ENCODE results near the gene AZGP1. TPM values are rescaled to one million over a fixed set of nuclear protein-coding genes. Genes with fewer than 3 reads are reported as not detected.
"Not testable (repeated sequence)": the region's sequence is repeated elsewhere in the genome, so short reads cannot be mapped to it uniquely, and the experiment has no call there.

The AZGP1 gene
- total RNA-seq, 1 donor from 2014 or later = 1.6 TPM

DNA sequence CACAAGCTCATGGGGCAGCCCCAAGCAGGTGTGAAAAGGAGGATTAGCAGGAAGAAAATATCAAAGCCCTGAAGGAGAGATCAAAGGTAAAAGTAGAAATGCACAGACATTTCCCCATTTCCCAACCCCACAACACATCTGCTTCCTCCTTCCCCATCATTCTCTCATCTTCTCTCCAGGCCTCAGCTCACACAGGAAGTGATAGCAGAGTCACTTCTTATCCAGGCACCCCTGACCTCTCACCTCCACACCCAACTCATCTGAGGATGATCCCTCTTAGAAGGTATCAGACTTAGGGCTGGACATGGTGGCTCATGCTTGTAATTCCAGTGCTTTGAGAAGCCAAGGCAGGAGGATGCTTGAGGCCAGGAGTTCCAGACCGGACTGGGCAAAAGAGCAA lies 28.2 kb downstream of the AZGP1 start:
- Histone ChIP-seq H3K27me3 (ENCODE audit: control insufficient read depth, insufficient read depth, low read length) (no peaks in the 10 kb centered on the region), H3K4me3 (ENCODE audit: low read depth, low read length) (no peak overlapping the region), H3K36me3 (ENCODE audit: control insufficient read depth, insufficient read depth, low read length) (no peaks in the 10 kb centered on the region)
- TF ChIP-seq, protein P1, sequence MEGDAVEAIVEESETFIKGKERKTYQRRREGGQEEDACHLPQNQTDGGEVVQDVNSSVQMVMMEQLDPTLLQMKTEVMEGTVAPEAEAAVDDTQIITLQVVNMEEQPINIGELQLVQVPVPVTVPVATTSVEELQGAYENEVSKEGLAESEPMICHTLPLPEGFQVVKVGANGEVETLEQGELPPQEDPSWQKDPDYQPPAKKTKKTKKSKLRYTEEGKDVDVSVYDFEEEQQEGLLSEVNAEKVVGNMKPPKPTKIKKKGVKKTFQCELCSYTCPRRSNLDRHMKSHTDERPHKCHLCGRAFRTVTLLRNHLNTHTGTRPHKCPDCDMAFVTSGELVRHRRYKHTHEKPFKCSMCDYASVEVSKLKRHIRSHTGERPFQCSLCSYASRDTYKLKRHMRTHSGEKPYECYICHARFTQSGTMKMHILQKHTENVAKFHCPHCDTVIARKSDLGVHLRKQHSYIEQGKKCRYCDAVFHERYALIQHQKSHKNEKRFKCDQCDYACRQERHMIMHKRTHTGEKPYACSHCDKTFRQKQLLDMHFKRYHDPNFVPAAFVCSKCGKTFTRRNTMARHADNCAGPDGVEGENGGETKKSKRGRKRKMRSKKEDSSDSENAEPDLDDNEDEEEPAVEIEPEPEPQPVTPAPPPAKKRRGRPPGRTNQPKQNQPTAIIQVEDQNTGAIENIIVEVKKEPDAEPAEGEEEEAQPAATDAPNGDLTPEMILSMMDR (IDR thresholded peaks at IDR 0.05; ENCODE audit: insufficient read depth, low read length, severe bottlenecking) = no peak
- DNase-seq (ENCODE audit: low read depth) = no peak
- no peak for FAIRE-seq

GRCh38 chr7:99944497-99945070 lies 31.2 kb downstream of the AZGP1 start:
- no peak for DNase-seq (ENCODE audit: low read depth)
- no peaks in the 10 kb centered on the region for H3K27me3 ChIP-seq (ENCODE audit: control insufficient read depth, insufficient read depth, low read length)
- TF ChIP-seq, protein P1 (IDR thresholded peaks at IDR 0.05; ENCODE audit: insufficient read depth, low read length, severe bottlenecking) = no peak
- H3K36me3 ChIP-seq (ENCODE audit: control insufficient read depth, insufficient read depth, low read length) = no peaks in the 10 kb centered on the region
- FAIRE-seq = no peak
- no peak overlapping the region for H3K4me3 ChIP-seq (ENCODE audit: low read depth, low read length)

DNA sequence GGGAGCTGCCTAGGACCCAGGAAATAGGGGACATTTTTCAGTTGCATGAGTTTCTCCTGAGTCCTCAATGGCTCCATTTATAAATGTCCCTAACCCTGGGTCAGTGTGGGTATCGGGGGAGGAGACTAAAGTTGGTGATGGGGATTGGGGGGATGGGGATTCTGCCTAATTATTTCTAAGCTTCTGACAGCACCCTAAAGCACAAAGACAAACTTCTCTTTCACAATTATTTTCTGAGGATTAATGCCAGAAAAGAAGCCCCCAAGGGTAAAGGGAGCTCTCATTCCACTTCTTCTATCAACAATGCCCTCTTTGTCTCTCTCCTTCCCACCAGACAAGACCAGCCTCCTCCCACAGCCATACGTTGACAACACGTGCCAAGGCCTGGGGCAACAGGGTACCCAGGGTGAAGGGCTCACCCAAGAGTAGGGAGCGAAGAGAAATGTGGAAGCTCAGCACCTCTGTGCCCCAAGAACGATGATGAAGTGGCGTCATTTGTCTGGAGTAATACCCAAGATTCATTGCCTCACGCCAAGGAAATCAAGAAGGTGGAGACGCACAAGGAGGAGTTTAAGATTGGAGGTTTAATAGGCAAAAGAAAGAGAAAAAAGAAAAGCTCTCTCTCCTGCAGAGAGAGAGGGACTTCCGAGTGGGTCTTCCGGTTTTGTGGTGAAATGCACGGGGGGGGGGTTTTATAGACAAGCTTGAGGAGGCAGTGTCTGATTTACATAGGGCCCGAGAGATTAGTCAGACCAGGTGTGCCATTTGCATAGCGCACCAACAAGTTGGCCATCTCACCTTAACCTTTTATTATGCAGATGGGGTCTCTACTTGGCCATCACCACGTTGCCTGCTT lies 32.0 kb downstream of the AZGP1 start:
- TF ChIP-seq, protein P1 (IDR thresholded peaks at IDR 0.05; ENCODE audit: insufficient read depth, low read length, severe bottlenecking) = no peak
- FAIRE-seq = no peak

DNA sequence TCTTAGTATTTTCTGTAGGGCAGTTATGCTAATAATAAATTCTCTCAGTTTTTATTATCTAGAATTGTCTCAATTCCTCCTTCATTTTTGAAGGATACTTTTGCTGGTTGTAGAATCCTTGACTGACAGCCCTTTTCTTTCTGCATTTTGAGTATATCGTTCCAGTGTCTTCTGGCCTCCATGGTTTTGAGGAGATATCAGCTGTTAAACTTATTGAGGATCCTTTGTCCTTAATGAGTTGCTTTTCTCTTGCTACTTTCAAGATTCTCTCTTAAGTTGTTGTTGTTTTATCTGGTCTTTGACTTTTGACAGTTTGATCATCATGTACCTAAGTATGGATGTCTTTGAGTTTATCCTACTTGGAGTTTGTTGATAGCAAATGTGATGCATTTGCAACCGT lies 37.5 kb downstream of the AZGP1 start:
- FAIRE-seq = no peak
- Histone ChIP-seq H3K27me3 (ENCODE audit: control insufficient read depth, insufficient read depth, low read length) (no peaks in the 10 kb centered on the region), H3K4me3 (ENCODE audit: low read depth, low read length) (no peak overlapping the region), H3K36me3 (ENCODE audit: control insufficient read depth, insufficient read depth, low read length) (no peaks in the 10 kb centered on the region)
- TF ChIP-seq, protein P1 (IDR thresholded peaks at IDR 0.05; ENCODE audit: insufficient read depth, low read length, severe bottlenecking) = no peak
- DNase-seq (ENCODE audit: low read depth) = no peak

More for the DNA sequence above, 32.0 kb downstream of the AZGP1 start:
- no peaks in the 10 kb centered on the region for H3K27me3 ChIP-seq (ENCODE audit: control insufficient read depth, insufficient read depth, low read length)
- H3K36me3 ChIP-seq (ENCODE audit: control insufficient read depth, insufficient read depth, low read length) = no peaks in the 10 kb centered on the region
- no peak for DNase-seq (ENCODE audit: low read depth)
- no peak overlapping the region for H3K4me3 ChIP-seq (ENCODE audit: low read depth, low read length)

- H3K4me3 ChIP-seq (ENCODE audit: low read depth, low read length); H3K27me3 ChIP-seq (ENCODE audit: control insufficient read depth, insufficient read depth, low read length); H3K36me3 ChIP-seq (ENCODE audit: control insufficient read depth, insufficient read depth, low read length); FAIRE-seq; DNase-seq (ENCODE audit: low read depth): not testable (repeated sequence)
Observed at GRCh38 chr7:99935009-99935408, 40.8 kb downstream of the AZGP1 start.

DNA sequence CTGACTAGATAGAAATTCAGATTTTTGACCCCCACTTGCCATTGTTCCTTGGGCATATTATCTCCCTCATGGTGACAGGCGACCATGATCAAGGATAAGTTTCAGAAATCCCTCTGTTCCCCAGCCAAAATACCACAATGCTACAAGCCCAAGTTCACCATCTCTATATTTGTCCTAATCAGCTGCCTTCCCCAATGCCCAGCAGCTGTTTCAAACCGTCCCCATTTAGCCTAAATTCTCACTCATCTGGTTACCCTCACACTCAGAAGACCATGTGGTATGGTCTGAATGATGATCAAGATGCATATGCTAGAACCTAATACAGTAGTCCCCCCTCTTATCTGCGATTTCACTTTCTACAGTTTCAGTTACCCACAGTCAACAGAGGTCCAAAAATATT lies 45.5 kb downstream of the AZGP1 start:
- Histone ChIP-seq H3K4me3 (ENCODE audit: low read depth, low read length) (no peak overlapping the region), H3K36me3 (ENCODE audit: control insufficient read depth, insufficient read depth, low read length) (no peaks in the 10 kb centered on the region), H3K27me3 (ENCODE audit: control insufficient read depth, insufficient read depth, low read length) (peaks cover 2% of the 10 kb centered on the region)
- TF ChIP-seq, protein P1 (IDR thresholded peaks at IDR 0.05; ENCODE audit: insufficient read depth, low read length, severe bottlenecking) = no peak
- DNase-seq (ENCODE audit: low read depth) (no peak), FAIRE-seq (no peak)

Data from bronchial epithelial cell (primary cell).